HEK293 (cell line): ENCODE results near the gene MMP23B.
"Not testable (repeated sequence)": the region's sequence is repeated elsewhere in the genome, so short reads cannot be mapped to it uniquely, and the experiment has no call there.

ENCODE experiments used
- CTCF ChIP-seq: fragments of 450-650 bp; formaldehyde crosslinking; IDR thresholded peaks from 2 replicates; pipeline ENCODE4 v1.5.1; 2016; ENCODE audit warnings: missing biosample characterization, missing genetic modification characterization
- PATZ1 ChIP-seq: fragments of 450-650 bp; formaldehyde crosslinking; IDR thresholded peaks from 2 replicates; pipeline ENCODE4 v1.5.1; 2016; ENCODE audit warnings: missing biosample characterization, missing genetic modification characterization
- YY1 ChIP-seq: fragments of 450-650 bp; formaldehyde crosslinking; IDR thresholded peaks from 2 replicates; pipeline ENCODE4 v1.5.1; 2018; ENCODE audit warnings: missing biosample characterization, missing genetic modification characterization
- YY2 ChIP-seq: fragments of 450-650 bp; formaldehyde crosslinking; IDR thresholded peaks from 2 replicates; pipeline ENCODE4 v1.5.1; 2016; ENCODE audit warnings: missing biosample characterization, missing genetic modification characterization
- ZBTB44 ChIP-seq: fragments of 450-650 bp; IDR thresholded peaks from 2 replicates; pipeline ENCODE4 v1.5.1; 2018; ENCODE audit warnings: missing biosample characterization, mild to moderate bottlenecking, missing genetic modification characterization
- ZNF140 ChIP-seq: fragments of 450-650 bp; formaldehyde crosslinking; IDR thresholded peaks from 2 replicates; pipeline ENCODE4 v1.5.1; 2016; ENCODE audit warnings: missing biosample characterization, missing genetic modification characterization
- ZNF174 ChIP-seq: fragments of 450-650 bp; formaldehyde crosslinking; IDR thresholded peaks from 2 replicates; pipeline ENCODE4 v1.5.0; 2017; ENCODE audit warnings: missing biosample characterization, mild to moderate bottlenecking, missing genetic modification characterization
- ZNF274 ChIP-seq, 2 experiments: fragments of 200-500 bp in 1 of 2; fragments of 450-650 bp in 1 of 2; sonication (Bioruptor generic) in 1 of 2; formaldehyde crosslinking in 1 of 2; IDR thresholded peaks; 2 replicates each; pipeline versions ENCODE4 v1.5.1 to v1.6.1; 2014 to 2016; ENCODE audit warnings: borderline replicate concordance in 1 of 2, inconsistent platforms in 1 of 2, low read length in 1 of 2, missing biosample characterization in 1 of 2, missing genetic modification characterization in 1 of 2
- ZNF311 ChIP-seq: fragments of 450-650 bp; formaldehyde crosslinking; IDR thresholded peaks from 2 replicates; pipeline ENCODE4 v1.5.1; 2017; ENCODE audit warnings: missing biosample characterization, missing genetic modification characterization, borderline replicate concordance
- ZNF449 ChIP-seq: fragments of 450-650 bp; formaldehyde crosslinking; IDR thresholded peaks from 2 replicates; pipeline ENCODE4 v1.5.1; 2017; ENCODE audit warnings: missing biosample characterization, mild to moderate bottlenecking, missing genetic modification characterization, moderate library complexity
- ZNF785 ChIP-seq: fragments of 450-650 bp; formaldehyde crosslinking; IDR thresholded peaks from 2 replicates; pipeline ENCODE4 v1.5.1; 2016; ENCODE audit warnings: missing biosample characterization, missing genetic modification characterization
- ZSCAN16 ChIP-seq: fragments of 450-650 bp; formaldehyde crosslinking; IDR thresholded peaks from 2 replicates; pipeline ENCODE4 v1.5.1; 2016; ENCODE audit warnings: missing biosample characterization, missing genetic modification characterization

- not testable (repeated sequence) for TF ChIP-seq YY1 (tag by site-specific recombination); ZBTB44; ZNF785 (tag by site-specific recombination); CTCF (tag by site-specific recombination); ZNF174 (tag by site-specific recombination); ZNF274 (IDR thresholded peaks at IDR 0.05; ENCODE audit: low read length); ZNF274 (tag by site-specific recombination; IDR thresholded peaks at IDR 0.05; ENCODE audit: borderline replicate concordance); ZSCAN16; ZNF449 (tag by site-specific recombination); ZNF140; ZNF311 (tag by site-specific recombination); PATZ1 (tag by site-specific recombination); YY2 (tag by site-specific recombination)
Observed at GRCh38 chr1:1636621-1637478, 4.9 kb downstream of the MMP23B start.
